OCI-LY7 (cell line): ENCODE measurements around the gene NODAL. TPM values are rescaled to one million over a fixed set of nuclear protein-coding genes. Genes with fewer than 3 reads are reported as not detected.
A peak's percentile ranks its signal among the peaks of the same experiment; 100 is the strongest.

Source experiments
- BruUV-seq: library from RNA; stranded (reverse); fragments of 400-500 nt; replicated peaks from 2 replicates; lab custom pipeline; 2021; lab: Mats Ljungman, UMichigan
- CTCF ChIA-PET: fragments of 300-600 bp; sonication (Branson Sonifier 250); formaldehyde crosslinking; loops from one replicate; lab custom pipeline; 2022; ENCODE audit warnings: antibody characterized with exemption; ENCODE audit not compliant: unreplicated experiment; lab: Charles Lee
- POLR2A ChIA-PET: fragments of 300-600 bp; sonication (Branson Sonifier 250); formaldehyde crosslinking; loops from one replicate; lab custom pipeline; 2022; ENCODE audit warnings: antibody characterized with exemption; lab: Charles Lee
- DNase-seq: peaks from one replicate; pipeline ENCODE4 v3.0.0-alpha.2; 2015; ENCODE audit warnings: low spot score
- H2AFZ ChIP-seq: fragments of 200-600 bp; sonication (generic), shearing (Covaris generic); 2 replicates; pipeline ENCODE4 v1.6.1; 2014; ENCODE audit warnings: mild to moderate bottlenecking, antibody characterized with exemption, low read length, moderate library complexity
- H3K27ac ChIP-seq: fragments of 200-600 bp; sonication (generic); 2 replicates; pipeline ENCODE4 v1.5.1; 2014; ENCODE audit warnings: mixed run types, low read depth, mild to moderate bottlenecking, moderate library complexity, low read length, inconsistent platforms; ENCODE audit not compliant: poor library complexity, severe bottlenecking
- H3K36me3 ChIP-seq: fragments of 200-600 bp; sonication (generic); 2 replicates; pipeline ENCODE4 v1.6.1; 2014; ENCODE audit warnings: mild to moderate bottlenecking, antibody characterized with exemption, low read length, moderate library complexity, mixed read lengths; ENCODE audit not compliant: insufficient read depth
- H3K4me1 ChIP-seq: fragments of 200-600 bp; sonication (generic); 2 replicates; pipeline ENCODE4 v1.5.1; 2014; ENCODE audit warnings: mild to moderate bottlenecking, low read length; ENCODE audit not compliant: insufficient read depth, poor library complexity, severe bottlenecking
- H3K4me2 ChIP-seq: fragments of 200-600 bp; sonication (generic); 2 replicates; pipeline ENCODE4 v1.6.1; 2014; ENCODE audit warnings: mild to moderate bottlenecking, low read length
- H3K4me3 ChIP-seq: fragments of 200-600 bp; sonication (generic); 2 replicates; pipeline ENCODE4 v1.5.1; 2014; ENCODE audit warnings: mild to moderate bottlenecking, low read depth, low read length; ENCODE audit not compliant: poor library complexity, severe bottlenecking
- H3K79me2 ChIP-seq: fragments of 200-600 bp; sonication (generic); 2 replicates; pipeline ENCODE4 v1.6.1; 2016; ENCODE audit warnings: low read depth, mild to moderate bottlenecking, low read length, moderate library complexity, mixed read lengths; ENCODE audit not compliant: insufficient read depth
- H3K9me2 ChIP-seq: fragments of 200-600 bp; sonication (generic); 2 replicates; pipeline ENCODE4 v1.6.1; 2016; ENCODE audit warnings: mild to moderate bottlenecking, low read length, mixed read lengths; ENCODE audit not compliant: insufficient read depth
- H3K9me3 ChIP-seq: fragments of 200-600 bp; sonication (generic); 2 replicates; pipeline ENCODE4 v1.6.1; 2014; ENCODE audit warnings: mild to moderate bottlenecking, mixed run types, low read length, mixed read lengths
- H4K20me1 ChIP-seq: fragments of 200-600 bp; sonication (generic); 2 replicates; pipeline ENCODE4 v1.6.1; 2014; ENCODE audit warnings: mild to moderate bottlenecking, antibody characterized with exemption, low read length, moderate library complexity, mixed read lengths; ENCODE audit not compliant: insufficient read depth
- CTCF ChIP-seq: fragments of 200-600 bp; sonication (generic); conservative IDR thresholded peaks from 2 replicates; pipeline ENCODE4 v1.5.1; 2014; ENCODE audit warnings: mild to moderate bottlenecking, antibody characterized with exemption, low read length, moderate library complexity, mixed read lengths
- EZH2phosphoT487 ChIP-seq: fragments of 200-600 bp; sonication (generic); IDR thresholded peaks from 2 replicates; pipeline ENCODE4 v1.6.1; 2018; ENCODE audit warnings: low read depth, borderline replicate concordance, mild to moderate bottlenecking, mixed run types, antibody characterized with exemption, low read length, moderate library complexity, mixed read lengths
- intact Hi-C: fragments of 100-400 bp; cut with micrococcal nuclease; formaldehyde crosslinking; loops from one replicate; pipeline ENCODE4 v1.10.0; 2022; ENCODE audit not compliant: unreplicated experiment
- total RNA-seq, 2 experiments: library from RNA; depleted of rRNA in 1 of 2; stranded (reverse); fragments of >200 nt in 1 of 2; shearing (Covaris generic) in 1 of 2; gene quantifications; 2 replicates each; pipeline ENCODE4 v1.2.3, GENCODE V29; 2014 to 2022

The NODAL gene
- total RNA-seq, 2 experiments from 2014 or later: not detected

GRCh38 chr10:70404036-70404786 lies 37.3 kb downstream of the NODAL start, which contains the start of gene EIF4EBP2:
Gene EIF4EBP2, plus strand, starts transcription at chr10:70404145. Its CDS starts 257 bp downstream, at chr10:70404402.
- TF ChIP-seq CTCF (no peak), EZH2phosphoT487 (no peak)
- Histone ChIP-seq H3K4me1 (peaks cover 20% of the 10 kb centered on the region), H2AFZ (peak within 1 kb of the TSS; percentile 99), H3K36me3 (peaks cover 19% of the 10 kb centered on the region), H3K9me2 (no peaks in the 10 kb centered on the region), H3K4me2 (peak within 1 kb of the TSS; percentile 98), H4K20me1 (peaks cover 18% of the 10 kb centered on the region), H3K27ac (peak within 1 kb of the TSS; percentile 38), H3K79me2 (peaks cover 38% of the 10 kb centered on the region), H3K9me3 (no peaks in the 10 kb centered on the region), H3K4me3 (peak within 1 kb of the TSS; percentile 92)
- CTCF ChIA-PET: no interaction called here
- peak; percentile 94 for DNase-seq
- intact Hi-C loops: no loop called here
- no TSS peak for BruUV-seq
- POLR2A ChIA-PET: interaction anchor here (0.8 to 1.7 kb wide), 9 partner anchors 8 to 483 kb away, joined by 3 to 13 read pairs (median 5); partner anchors contain the start of genes LRRC20 and TYSND1

- H3K27ac ChIP-seq: peak overlapping the region; percentile 24
- intact Hi-C loops: no loop called here
- no TSS peak for BruUV-seq
- peaks cover 20% of the 10 kb centered on the region for H3K4me1 ChIP-seq
- peaks cover 13% of the 10 kb centered on the region for H3K36me3 ChIP-seq
- peaks cover 17% of the 10 kb centered on the region for H4K20me1 ChIP-seq
- H3K4me2 ChIP-seq: peak overlapping the region; percentile 86
- CTCF ChIA-PET: interaction anchor here (0.6 kb wide), 1 partner anchor 288 kb away, joined by 4 read pairs; no protein-coding TSS in a partner anchor
- POLR2A ChIA-PET: interaction anchor here (0.5 to 1.7 kb wide), 10 partner anchors 9 to 1423 kb away, joined by 3 to 13 read pairs (median 4); partner anchors contain the start of genes LRRC20 and TYSND1
- H3K9me2 ChIP-seq: no peaks in the 10 kb centered on the region
- no peak for DNase-seq
- no peaks in the 10 kb centered on the region for H3K9me3 ChIP-seq
- peak overlapping the region; percentile 99 for H2AFZ ChIP-seq
- H3K4me3 ChIP-seq: peak overlapping the region; percentile 92
- peaks cover 31% of the 10 kb centered on the region for H3K79me2 ChIP-seq
- no peak for TF ChIP-seq CTCF
- no peak for TF ChIP-seq EZH2phosphoT487
Observed at GRCh38 chr10:70403483-70404035, 37.9 kb downstream of the NODAL start.
